Mononuclear cell (primary cell): ENCODE measurements around the gene C4orf50. TPM values are rescaled to one million over a fixed set of nuclear protein-coding genes. Genes with fewer than 3 reads are reported as not detected.

ENCODE experiments used
- H3K27me3 ChIP-seq: 2 replicates; pipeline ENCODE4 v1.6.0; 2011; ENCODE audit warnings: low read length, control low read depth; ENCODE audit not compliant: insufficient read depth
- H3K4me1 ChIP-seq: 2 replicates; pipeline ENCODE4 v1.5.1; 2011; ENCODE audit warnings: mild to moderate bottlenecking, low read length, control low read depth; ENCODE audit not compliant: insufficient read depth
- H3K4me3 ChIP-seq: 2 replicates; pipeline ENCODE4 v1.5.1; 2011; ENCODE audit warnings: mild to moderate bottlenecking, low read length, moderate library complexity
- H3K9me3 ChIP-seq: 2 replicates; pipeline ENCODE4 v1.5.1; 2011; ENCODE audit warnings: low read depth, mild to moderate bottlenecking, control low read depth, low read length
- total RNA-seq: library from RNA; depleted of rRNA; stranded (reverse); fragments of >200 nt; gene quantifications from one replicate; pipeline ENCODE4 v1.2.3, GENCODE V29; 2012

C4orf50 gene
- total RNA-seq, 1 donor: 0.21 TPM

- Histone ChIP-seq H3K27me3 (no peaks in the 10 kb centered on the region), H3K4me1 (no peaks in the 10 kb centered on the region), H3K9me3 (no peaks in the 10 kb centered on the region), H3K4me3 (no peak overlapping the region)
Observed at GRCh38 chr4:6049985-6050384, 31.8 kb upstream of the C4orf50 start.

GRCh38 chr4:6049278-6049677, 31.0 kb upstream of the C4orf50 start:
- H3K9me3 ChIP-seq: no peaks in the 10 kb centered on the region
- H3K27me3 ChIP-seq: no peaks in the 10 kb centered on the region
- H3K4me3 ChIP-seq: no peak overlapping the region
- no peaks in the 10 kb centered on the region for H3K4me1 ChIP-seq

GRCh38 chr4:6048537-6048936, 30.3 kb upstream of the C4orf50 start:
- H3K9me3 ChIP-seq: no peaks in the 10 kb centered on the region
- H3K27me3 ChIP-seq: no peaks in the 10 kb centered on the region
- no peak overlapping the region for H3K4me3 ChIP-seq
- H3K4me1 ChIP-seq: no peaks in the 10 kb centered on the region

- Histone ChIP-seq H3K27me3 (no peaks in the 10 kb centered on the region), H3K9me3 (no peaks in the 10 kb centered on the region), H3K4me3 (no peak overlapping the region), H3K4me1 (no peaks in the 10 kb centered on the region)
Observed at GRCh38 chr4:6047130-6047673, 29.0 kb upstream of the C4orf50 start.

- H3K4me1 ChIP-seq: no peaks in the 10 kb centered on the region
- no peaks in the 10 kb centered on the region for H3K9me3 ChIP-seq
- H3K4me3 ChIP-seq: no peak overlapping the region
- H3K27me3 ChIP-seq: no peaks in the 10 kb centered on the region
Observed at GRCh38 chr4:6046526-6047129, 28.4 kb upstream of the C4orf50 start.

GRCh38 chr4:6044805-6045204, 26.6 kb upstream of the C4orf50 start:
- Histone ChIP-seq H3K4me3 (no peak overlapping the region), H3K27me3 (no peaks in the 10 kb centered on the region), H3K9me3 (no peaks in the 10 kb centered on the region), H3K4me1 (no peaks in the 10 kb centered on the region)

GRCh38 chr4:6044276-6044675, 26.0 kb upstream of the C4orf50 start:
- Histone ChIP-seq H3K9me3 (no peaks in the 10 kb centered on the region), H3K4me3 (no peak overlapping the region), H3K27me3 (no peaks in the 10 kb centered on the region), H3K4me1 (no peaks in the 10 kb centered on the region)

GRCh38 chr4:6043843-6044242, 25.6 kb upstream of the C4orf50 start:
- H3K9me3 ChIP-seq: no peaks in the 10 kb centered on the region
- H3K4me3 ChIP-seq: no peak overlapping the region
- H3K4me1 ChIP-seq: no peaks in the 10 kb centered on the region
- no peaks in the 10 kb centered on the region for H3K27me3 ChIP-seq

- H3K4me3 ChIP-seq: no peak overlapping the region
- H3K27me3 ChIP-seq: no peaks in the 10 kb centered on the region
- no peaks in the 10 kb centered on the region for H3K4me1 ChIP-seq
- no peaks in the 10 kb centered on the region for H3K9me3 ChIP-seq
Observed at GRCh38 chr4:6043188-6043587, 25.0 kb upstream of the C4orf50 start.

GRCh38 chr4:6042293-6043063, 24.2 kb upstream of the C4orf50 start:
- no peak overlapping the region for H3K4me3 ChIP-seq
- H3K4me1 ChIP-seq: no peaks in the 10 kb centered on the region
- H3K9me3 ChIP-seq: no peaks in the 10 kb centered on the region
- H3K27me3 ChIP-seq: no peaks in the 10 kb centered on the region

- Histone ChIP-seq H3K4me1 (no peaks in the 10 kb centered on the region), H3K27me3 (no peaks in the 10 kb centered on the region), H3K9me3 (no peaks in the 10 kb centered on the region), H3K4me3 (no peak overlapping the region)
Observed at GRCh38 chr4:6041800-6042199, 23.6 kb upstream of the C4orf50 start.

GRCh38 chr4:6038711-6039110, 20.5 kb upstream of the C4orf50 start:
- Histone ChIP-seq H3K27me3 (no peaks in the 10 kb centered on the region), H3K9me3 (no peaks in the 10 kb centered on the region), H3K4me3 (no peak overlapping the region), H3K4me1 (no peaks in the 10 kb centered on the region)

GRCh38 chr4:6035786-6036185, 17.6 kb upstream of the C4orf50 start:
- Histone ChIP-seq H3K9me3 (no peaks in the 10 kb centered on the region), H3K4me3 (no peak overlapping the region), H3K4me1 (no peaks in the 10 kb centered on the region), H3K27me3 (no peaks in the 10 kb centered on the region)

- Histone ChIP-seq H3K9me3 (no peaks in the 10 kb centered on the region), H3K4me3 (no peak overlapping the region), H3K4me1 (no peaks in the 10 kb centered on the region), H3K27me3 (no peaks in the 10 kb centered on the region)
Observed at GRCh38 chr4:6033381-6033780, 15.2 kb upstream of the C4orf50 start.

- H3K9me3 ChIP-seq: no peaks in the 10 kb centered on the region
- no peak overlapping the region for H3K4me3 ChIP-seq
- H3K27me3 ChIP-seq: no peaks in the 10 kb centered on the region
Observed at GRCh38 chr4:6032249-6033244, 14.3 kb upstream of the C4orf50 start.

More at GRCh38 chr4:6032249-6033244, 14.3 kb upstream of the C4orf50 start:
- no peaks in the 10 kb centered on the region for H3K4me1 ChIP-seq
